GM21723 (cell line): ENCODE results near the gene FBXO38.
A peak's percentile ranks its signal among the peaks of the same experiment; 100 is the strongest.
"Not testable (repeated sequence)": the region's sequence is repeated elsewhere in the genome, so short reads cannot be mapped to it uniquely, and the experiment has no call there.

Experiments
- ATAC-seq: cut with Tn5 transposase; IDR thresholded peaks from one replicate; pipeline ENCODE4 v1.9.1; 2021; ENCODE audit warnings: mild to moderate bottlenecking, moderate library complexity; ENCODE audit not compliant: unreplicated experiment

The FBXO38 gene

GRCh38 chr5:148427370-148428042, 43.7 kb downstream of the FBXO38 start:
- no peak for ATAC-seq

GRCh38 chr5:148428848-148429247, 45.1 kb downstream of the FBXO38 start:
- no peak for ATAC-seq

- ATAC-seq = no peak
Measured at GRCh38 chr5:148433826-148434225, 50.1 kb downstream of the FBXO38 start.

- no peak for ATAC-seq
Measured at GRCh38 chr5:148436029-148436428, 52.3 kb downstream of the FBXO38 start.

- no peak for ATAC-seq
Measured at GRCh38 chr5:148437249-148437648, 53.5 kb downstream of the FBXO38 start.

GRCh38 chr5:148438933-148439332, 55.2 kb downstream of the FBXO38 start:
- ATAC-seq = no peak

- peak; percentile 10 for ATAC-seq
Measured at GRCh38 chr5:148443241-148443640, 59.5 kb downstream of the FBXO38 start.

- ATAC-seq = peak; percentile 97
Measured at GRCh38 chr5:148443998-148444397, 60.2 kb downstream of the FBXO38 start.

- ATAC-seq = no peak
Measured at GRCh38 chr5:148445578-148445977, 61.8 kb downstream of the FBXO38 start.

- ATAC-seq = no peak
Measured at GRCh38 chr5:148446611-148447010, 62.9 kb downstream of the FBXO38 start.

GRCh38 chr5:148452499-148453193, 68.9 kb downstream of the FBXO38 start:
- no peak for ATAC-seq

- no peak for ATAC-seq
Measured at GRCh38 chr5:148454576-148454975, 70.8 kb downstream of the FBXO38 start.

GRCh38 chr5:148455185-148455584, 71.4 kb downstream of the FBXO38 start:
- ATAC-seq = no peak

GRCh38 chr5:148457183-148457620, 73.4 kb downstream of the FBXO38 start:
- ATAC-seq = peak; percentile 71

GRCh38 chr5:148458036-148458888, 74.5 kb downstream of the FBXO38 start:
- ATAC-seq = no peak

GRCh38 chr5:148459669-148460068, 75.9 kb downstream of the FBXO38 start:
- no peak for ATAC-seq

GRCh38 chr5:148465381-148466235, 81.8 kb downstream of the FBXO38 start:
- ATAC-seq = no peak

GRCh38 chr5:148466236-148466580, 82.5 kb downstream of the FBXO38 start:
- no peak for ATAC-seq

- no peak for ATAC-seq
Measured at GRCh38 chr5:148467958-148468357, 84.2 kb downstream of the FBXO38 start.

- ATAC-seq = not testable (repeated sequence)
Measured at GRCh38 chr5:148468746-148469145, 85.0 kb downstream of the FBXO38 start.

GRCh38 chr5:148469501-148469935, 85.8 kb downstream of the FBXO38 start:
- ATAC-seq = no peak
